Muscle of back (tissue), 11 donors: ENCODE results near the gene RPTOR. TPM values are rescaled to one million over a fixed set of nuclear protein-coding genes. Genes with fewer than 3 reads are reported as not detected.

ENCODE experiments used
- DNase-seq, 3 donors: peaks; one replicate each; pipeline versions ENCODE4 v3.0.0 to v3.0.0-alpha.2; 2013
- polyA plus RNA-seq, 10 donors: library from polyadenylated mRNA; unstranded; fragments of 120-200 nt; gene quantifications; one replicate each; pipeline ENCODE4 v1.2.1, GENCODE V29; 2013; ENCODE audit not compliant: insufficient read length in 10 of 10

RPTOR gene
- polyA plus RNA-seq, 10 donors, result 18.8 to 24.3 (median 21.2) TPM

DNA sequence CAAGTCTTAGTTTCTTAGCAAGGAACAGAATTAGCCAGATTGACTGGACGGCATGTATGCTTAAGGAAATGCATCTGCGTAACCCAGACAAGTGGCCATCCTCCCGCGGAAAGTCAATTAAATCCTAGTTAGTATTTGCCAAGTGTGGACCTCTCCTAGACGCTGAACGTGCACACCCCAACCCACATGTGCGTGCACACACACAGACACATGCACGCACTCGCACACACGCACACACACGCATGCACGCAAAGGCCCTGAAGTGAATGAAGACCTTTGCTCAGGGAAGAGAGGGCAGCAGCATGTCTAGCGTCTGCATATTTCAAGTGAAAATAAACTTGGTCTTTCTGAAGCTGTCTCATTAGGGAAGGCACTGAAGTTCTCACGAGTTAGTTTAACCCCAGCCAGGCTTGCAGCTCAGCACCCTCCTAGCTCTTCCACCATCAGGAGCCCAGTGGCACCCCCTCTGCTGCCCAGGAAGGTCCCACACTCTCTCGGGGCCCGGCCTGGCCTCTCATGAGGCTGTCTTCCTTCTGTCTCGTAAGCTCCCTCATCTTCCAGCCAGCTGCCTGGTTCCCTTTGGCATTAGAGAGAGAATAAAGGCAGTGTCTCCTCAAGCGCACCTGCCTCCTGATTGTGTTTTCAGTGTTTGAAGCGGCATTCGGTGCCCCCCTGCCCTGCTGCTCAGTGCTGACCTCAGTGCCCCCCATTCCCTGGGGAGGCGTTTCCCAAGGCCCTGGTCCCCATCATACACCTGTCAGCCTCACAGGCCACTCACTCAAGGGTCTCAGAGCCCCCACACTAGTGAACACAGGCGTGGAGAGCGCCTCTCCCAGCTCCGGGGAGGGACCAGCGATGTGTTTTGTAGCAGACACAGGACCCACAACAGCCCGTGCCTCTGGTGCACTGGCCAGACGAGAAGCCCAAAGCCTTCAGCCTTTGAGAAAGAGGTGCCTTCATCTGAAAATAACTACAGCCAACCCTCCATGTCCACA lies 394.8 kb downstream of the RPTOR start:
- DNase-seq, result no peak

GRCh38 chr17:80940171-80941123 lies 395.8 kb downstream of the RPTOR start:
- DNase-seq, result no peak

DNA sequence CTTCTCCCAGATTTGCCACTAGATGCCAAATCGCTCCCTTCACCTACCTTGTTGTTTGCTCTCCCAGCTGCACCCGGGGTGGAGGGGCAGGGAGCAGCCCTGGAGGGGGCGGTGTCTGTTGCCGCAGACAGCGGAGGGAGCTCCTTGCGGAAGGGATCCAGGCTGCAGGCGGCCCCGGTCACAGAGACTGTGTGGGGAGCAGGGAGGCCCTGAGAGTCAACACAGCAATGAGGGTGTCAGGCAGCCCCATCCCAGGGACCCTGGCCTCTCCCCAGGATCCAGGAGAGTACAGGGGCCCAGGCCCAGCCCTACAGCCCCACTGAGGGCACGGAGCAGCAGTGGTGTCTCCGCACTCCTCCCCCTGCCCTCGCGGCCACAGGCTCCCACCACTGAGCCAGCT lies 396.5 kb downstream of the RPTOR start:
- no peak for DNase-seq

DNA sequence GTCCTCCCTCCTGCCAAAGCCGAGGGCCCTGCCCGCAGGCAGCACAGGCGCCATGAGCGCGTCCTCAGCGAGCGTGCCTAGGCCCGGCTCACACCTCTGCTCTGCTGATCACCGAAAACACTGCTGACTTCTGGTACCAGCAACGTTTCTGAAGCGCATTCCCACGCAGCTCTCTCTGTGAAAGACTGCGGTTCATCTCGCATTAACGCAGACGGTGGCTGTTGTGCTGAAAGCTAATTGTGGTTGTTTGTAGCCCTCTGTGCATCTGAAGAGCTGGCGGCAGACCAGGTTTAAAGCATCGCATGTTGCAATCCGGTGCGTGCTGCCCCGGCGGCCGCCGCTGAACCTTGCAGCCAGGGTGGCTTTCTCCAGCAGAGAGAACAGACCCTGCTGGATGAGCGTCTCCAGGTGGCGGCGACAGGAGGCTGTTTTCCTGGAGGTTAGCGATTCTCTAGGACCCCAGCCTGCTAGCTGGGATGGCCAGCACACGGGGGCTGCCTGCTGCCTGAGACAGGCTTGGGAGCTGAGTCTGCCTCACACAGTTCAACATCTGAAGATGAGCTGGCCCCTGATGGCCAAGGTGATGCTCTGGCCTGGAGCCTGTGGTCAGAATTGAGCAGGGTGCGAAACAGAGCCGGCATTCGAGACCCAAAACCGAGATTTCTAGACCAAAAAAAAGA lies 397.2 kb downstream of the RPTOR start:
- no peak for DNase-seq

- DNase-seq, result peak; percentile 85 to 97 (median 95)
Observed at GRCh38 chr17:80942423-80943345, 398.0 kb downstream of the RPTOR start.

- DNase-seq, result no peak
Observed at GRCh38 chr17:80943346-80944145, 398.9 kb downstream of the RPTOR start.

GRCh38 chr17:80944326-80944725 lies 399.7 kb downstream of the RPTOR start:
- no peak for DNase-seq

DNA sequence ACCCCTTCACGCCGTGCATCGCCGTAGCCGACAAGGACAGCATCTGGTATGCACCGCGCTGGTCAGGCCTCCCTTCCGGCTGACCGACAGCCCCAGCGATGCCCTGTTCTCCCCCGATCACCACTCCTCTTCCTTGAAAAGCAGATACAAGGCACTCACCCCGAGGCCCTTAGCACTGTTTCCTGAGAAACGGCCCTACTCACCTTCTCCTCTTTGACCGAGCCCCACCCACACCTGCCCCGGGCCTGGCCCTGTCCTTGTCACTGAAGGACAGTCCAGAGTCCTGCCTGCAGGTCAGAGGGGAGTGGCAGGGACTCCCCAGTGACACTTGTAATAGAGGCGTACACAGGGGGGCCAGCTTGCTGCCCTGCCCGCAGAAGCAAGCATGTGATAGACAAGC lies 401.1 kb downstream of the RPTOR start:
- no peak for DNase-seq

DNA sequence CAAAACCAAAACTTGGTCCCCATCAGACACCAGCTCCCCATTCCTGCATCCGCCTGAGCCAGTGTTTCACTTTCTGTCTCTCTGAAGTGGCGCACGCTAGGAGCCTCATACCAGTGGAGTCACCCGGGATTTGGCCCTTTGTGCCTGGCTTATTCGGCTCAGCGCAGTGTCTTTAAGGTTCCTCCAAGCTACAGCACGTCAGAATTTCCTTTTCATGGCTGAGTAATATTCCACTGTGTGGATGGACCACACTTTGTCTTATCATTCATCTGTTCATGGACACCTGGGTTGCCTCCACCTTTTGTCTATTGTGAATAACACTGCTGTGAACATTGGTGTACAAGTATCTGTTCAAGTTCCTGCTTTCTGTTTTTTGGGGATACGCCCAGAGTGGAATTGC lies 401.8 kb downstream of the RPTOR start:
- no peak for DNase-seq

- DNase-seq, result no peak
Observed at GRCh38 chr17:80947200-80947940, 402.7 kb downstream of the RPTOR start.

DNA sequence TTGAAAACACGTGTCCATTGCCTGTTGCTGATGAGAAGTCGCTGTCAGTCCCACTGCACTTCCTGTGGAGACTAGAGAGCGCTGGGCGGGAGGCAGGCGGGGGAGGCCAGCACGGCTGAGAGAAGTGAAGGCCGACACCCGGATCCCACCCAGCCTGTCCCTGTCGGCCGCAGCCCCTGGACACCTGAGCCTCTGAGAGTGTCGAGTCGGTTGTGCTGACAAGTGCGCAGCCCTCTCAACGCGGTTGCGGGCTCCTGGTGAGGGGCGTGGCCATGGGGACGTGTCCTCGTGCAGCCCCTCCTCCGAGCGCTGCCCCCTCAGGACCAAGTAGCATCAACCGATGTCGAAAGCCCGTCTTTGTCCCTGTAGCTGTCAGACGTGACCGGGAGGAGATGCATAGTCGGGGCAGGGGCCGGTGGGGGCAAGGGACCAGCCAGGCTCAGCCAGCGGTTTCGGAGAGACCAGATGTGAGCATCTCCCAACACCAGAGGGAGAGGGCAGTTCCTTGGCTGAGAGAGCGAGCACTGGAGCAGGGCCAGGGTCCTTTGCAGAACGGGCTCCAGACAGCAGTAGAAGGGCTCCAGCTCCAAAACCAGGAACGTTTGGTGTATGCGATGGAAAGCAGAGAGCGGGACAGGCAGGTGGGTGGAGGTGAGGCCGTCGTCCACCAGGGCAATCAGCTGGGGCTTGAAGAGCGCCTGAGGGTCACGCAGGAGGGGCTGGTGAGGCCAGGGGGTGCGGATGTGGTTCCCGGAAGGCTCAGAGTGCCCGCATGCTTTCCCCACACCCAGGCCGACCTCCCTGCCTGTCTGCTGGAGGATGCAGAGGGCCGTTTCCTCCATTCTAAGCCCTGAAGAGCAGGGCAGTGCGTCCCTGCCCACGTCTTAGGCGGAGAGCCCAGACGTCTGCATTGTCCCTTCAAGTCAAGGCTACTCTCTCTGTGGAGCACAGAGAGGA lies 403.7 kb downstream of the RPTOR start:
- DNase-seq, result no peak

DNA sequence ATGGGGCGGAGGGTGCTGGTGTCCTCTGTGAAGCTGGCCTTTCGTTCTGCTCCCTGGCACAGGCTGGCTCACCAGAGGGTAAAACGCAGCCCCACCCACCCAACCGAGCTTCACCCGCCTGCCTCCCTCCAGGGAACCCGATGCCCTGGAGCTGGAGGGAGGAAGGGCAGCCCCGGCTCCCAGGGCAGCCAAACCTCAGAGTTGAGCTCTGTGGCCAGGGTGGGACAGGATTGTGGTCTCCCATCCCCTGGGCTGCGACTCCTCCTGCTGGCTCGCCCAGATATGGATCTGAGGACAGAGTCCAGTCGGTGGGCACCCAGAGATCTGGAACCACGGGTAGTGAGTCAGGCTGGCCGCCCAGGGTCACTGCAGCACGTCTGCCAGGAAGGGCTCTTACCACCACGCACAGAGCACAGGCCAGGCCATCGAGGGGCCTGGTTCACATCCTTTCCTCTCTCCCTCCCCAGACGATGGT lies 404.4 kb downstream of the RPTOR start:
- DNase-seq, result no peak

GRCh38 chr17:80949451-80950421 lies 405.1 kb downstream of the RPTOR start:
- no peak for DNase-seq

DNA sequence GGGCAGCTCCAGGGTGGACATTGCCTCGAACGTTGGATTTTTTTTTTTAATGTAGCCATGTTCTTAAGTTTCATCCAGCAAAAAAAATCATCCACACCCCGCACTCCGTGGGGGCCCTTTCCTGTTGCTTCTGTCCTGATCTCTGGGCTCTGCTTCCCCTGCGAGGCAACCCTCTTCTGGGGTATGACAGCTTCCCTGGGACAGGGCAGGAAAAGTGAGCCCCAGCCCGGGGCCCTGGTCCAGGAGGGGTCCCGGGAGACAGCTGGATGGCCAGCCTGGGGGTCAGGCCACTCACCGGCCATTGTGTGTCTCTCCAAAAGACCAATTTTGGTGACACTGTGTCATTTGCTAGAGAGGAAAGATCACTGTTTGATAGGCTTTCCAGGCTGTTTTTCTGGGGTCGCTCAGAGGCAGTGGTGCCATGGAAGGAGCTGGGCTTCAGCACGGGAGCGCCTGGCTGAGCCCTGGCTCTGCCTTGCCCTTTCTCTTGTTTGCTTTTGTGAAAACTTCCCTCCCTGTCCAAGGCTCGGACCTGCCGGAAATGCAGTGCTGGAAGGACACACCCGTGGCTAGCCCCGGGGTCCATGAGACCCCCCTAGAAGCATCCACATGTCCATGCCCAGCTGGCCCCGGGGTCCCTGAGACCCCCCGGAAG lies 406.0 kb downstream of the RPTOR start:
- no peak for DNase-seq

GRCh38 chr17:80951121-80952090 lies 406.8 kb downstream of the RPTOR start:
- no peak for DNase-seq
